ENCODE results near the gene KIAA1549. TPM values are rescaled to one million over a fixed set of nuclear protein-coding genes. Genes with fewer than 3 reads are reported as not detected.

The KIAA1549 gene
- total and polyA plus RNA-seq, 2 of the 4 experiments (the other 2 are of a cell fraction) = 1.3 to 3.3 TPM

DNA sequence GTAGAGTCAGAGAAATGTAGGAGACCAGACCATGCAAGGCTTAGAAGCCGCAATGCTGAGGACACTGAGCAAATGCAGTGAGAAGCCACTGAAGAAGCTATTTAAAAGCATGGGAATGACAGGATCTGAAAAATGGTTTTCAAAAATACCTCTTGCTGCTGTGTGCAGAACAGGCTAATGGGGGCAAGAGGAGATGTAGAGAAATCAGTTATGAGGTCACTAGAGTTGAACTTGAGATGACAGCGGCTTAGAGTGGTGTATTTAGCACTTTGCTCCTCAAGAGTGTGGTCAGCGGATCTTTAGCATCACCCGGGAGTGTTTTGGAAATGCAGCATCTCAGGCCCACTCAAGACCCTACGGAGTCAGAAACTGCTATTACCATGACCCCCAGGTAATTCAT, 48.8 kb downstream of the KIAA1549 start:
- no peak overlapping the region for H2AFZ ChIP-seq (replicated peaks; ENCODE audit: low read length, poor library complexity)
- H3K27ac ChIP-seq (ENCODE audit: insufficient read depth, low read length) = no peak overlapping the region
- DNase-seq (no peak), ATAC-seq (ENCODE audit: low read depth) (no peak)
- no peaks in the 10 kb centered on the region for H3K9me3 ChIP-seq (ENCODE audit: control insufficient read depth, insufficient read depth, low read length)
- H4K8ac ChIP-seq (ENCODE audit: low read depth in 2 of 2, low read length in 2 of 2) = no peak overlapping the region
- 100% methylated on average over 3 of the region's 5 CpGs; no CpG with 5 or more reads in 1 of the 2 experiments for WGBS, 2 experiments (ENCODE audit: extremely low coverage in 2 of 2, insufficient read length in 1 of 2)
- no peak overlapping the region for H2BK15ac ChIP-seq (ENCODE audit: low read depth, low read length)
- H2AK5ac ChIP-seq (ENCODE audit: low read depth, low read length) = no peak overlapping the region
- H3K14ac ChIP-seq (replicated peaks; ENCODE audit: low read depth, low read length) = no peak overlapping the region
- 0 out of 2 replicates have a peak, but pooled peaks cover 5% of the 10 kb centered on the region for H4K20me1 ChIP-seq (ENCODE audit: insufficient read depth, low read length)
- peaks cover 5 to 7% of the 10 kb centered on the region in 2 experiments; a peak in 2 of 4 replicates for H3K79me1 ChIP-seq (ENCODE audit: low read depth in 1 of 2, low read length in 2 of 2)
- no peak overlapping the region for H4K5ac ChIP-seq (ENCODE audit: low read depth, low read length)
- POLR2A ChIA-PET (ENCODE audit: unreplicated experiment) = no interaction called here
- H3K9ac ChIP-seq (ENCODE audit: low read depth, low read length) = no peak overlapping the region
- H3K18ac ChIP-seq (ENCODE audit: low read depth, low read length) = no peak overlapping the region
- no peak overlapping the region for H3K4me3 ChIP-seq (ENCODE audit: insufficient read depth, low read depth, low read length)
- no peaks in the 10 kb centered on the region for H3K27me3 ChIP-seq (ENCODE audit: control insufficient read depth, insufficient read depth, low read length)
- no peak overlapping the region for H2AK9ac ChIP-seq (replicated peaks; ENCODE audit: low read depth, low read length, poor library complexity)
- intact Hi-C loops (cut with micrococcal nuclease) = no loop called here
- no peak overlapping the region for H3K23ac ChIP-seq (ENCODE audit: low read depth, low read length)
- peaks cover 7% of the 10 kb centered on the region for H3K4me1 ChIP-seq (ENCODE audit: control insufficient read depth, insufficient read depth, low read length)
- BruUV-seq (replicated peaks) = no TSS peak
- TF ChIP-seq MAFK (IDR thresholded peaks at IDR 0.05; ENCODE audit: low read depth, low read length) (no peak), BHLHE40 (IDR thresholded peaks at IDR 0.05; ENCODE audit: low read depth, low read length) (no peak), CHD1 (IDR thresholded peaks at IDR 0.05; ENCODE audit: low read depth, low read length) (no peak), MXI1 (IDR thresholded peaks at IDR 0.05; ENCODE audit: borderline replicate concordance, low read depth, low read length) (no peak), RFX5 (IDR thresholded peaks at IDR 0.05; ENCODE audit: low read depth, low read length) (no peak), CTCF (conservative IDR thresholded peaks at IDR 0.05; ENCODE audit: low read depth, low read length) (no peak), CEBPB (IDR thresholded peaks at IDR 0.05; ENCODE audit: low read depth, low read length) (no peak), RAD21 (IDR thresholded peaks at IDR 0.05; ENCODE audit: low read length) (no peak)
- no peak overlapping the region for H3K56ac ChIP-seq (ENCODE audit: extremely low read depth, insufficient read depth, low read length)
- no peak overlapping the region for H2BK20ac ChIP-seq (ENCODE audit: low read depth, low read length)
- no peak overlapping the region for H3K4me2 ChIP-seq (ENCODE audit: low read depth, low read length)
- no peak overlapping the region for H3K4ac ChIP-seq (ENCODE audit: low read depth, low read length)
- no peaks in the 10 kb centered on the region for H3K9me1 ChIP-seq (ENCODE audit: insufficient read depth, low read length)
- H4K91ac ChIP-seq (ENCODE audit: insufficient read depth, low read depth, low read length) = no peak overlapping the region
- in situ Hi-C loops (cut with MboI; ENCODE audit: low sequenced_read_pairs) = no loop called here
- no peaks in the 10 kb centered on the region for H3K36me3 ChIP-seq (ENCODE audit: control insufficient read depth, insufficient read depth, low read length)
- H2BK120ac ChIP-seq (ENCODE audit: low read depth, low read length) = no peak overlapping the region
- CTCF ChIA-PET = no interaction called here
- no peak overlapping the region for H2BK5ac ChIP-seq (ENCODE audit: low read depth, low read length, poor library complexity, severe bottlenecking)
- dilution Hi-C loops (cut with HindIII; ENCODE audit: low sequenced_read_pairs, unreplicated experiment) = no loop called here
